ENCODE measurements around the gene CCKAR.

DNA sequence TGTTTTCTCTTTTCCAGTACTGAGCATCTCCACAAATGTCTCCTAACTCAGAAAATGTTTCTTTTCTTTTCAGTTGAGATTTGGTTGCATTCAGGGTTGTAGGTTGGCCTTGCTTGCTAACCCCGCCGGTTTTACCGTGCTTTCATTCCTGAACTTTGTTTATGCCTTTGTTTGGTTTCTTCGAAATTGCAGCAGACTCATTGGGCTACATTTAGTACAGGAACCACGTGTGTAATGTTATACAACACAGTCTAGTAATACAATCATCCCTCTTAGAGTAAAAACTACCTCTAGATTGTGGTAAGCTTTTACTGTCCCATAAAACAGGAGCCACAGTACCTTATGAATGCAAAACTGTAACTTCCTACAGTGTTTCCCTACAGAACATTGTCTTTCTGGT lies 57.9 kb downstream of the CCKAR start:
- TF ChIP-seq, protein P1, sequence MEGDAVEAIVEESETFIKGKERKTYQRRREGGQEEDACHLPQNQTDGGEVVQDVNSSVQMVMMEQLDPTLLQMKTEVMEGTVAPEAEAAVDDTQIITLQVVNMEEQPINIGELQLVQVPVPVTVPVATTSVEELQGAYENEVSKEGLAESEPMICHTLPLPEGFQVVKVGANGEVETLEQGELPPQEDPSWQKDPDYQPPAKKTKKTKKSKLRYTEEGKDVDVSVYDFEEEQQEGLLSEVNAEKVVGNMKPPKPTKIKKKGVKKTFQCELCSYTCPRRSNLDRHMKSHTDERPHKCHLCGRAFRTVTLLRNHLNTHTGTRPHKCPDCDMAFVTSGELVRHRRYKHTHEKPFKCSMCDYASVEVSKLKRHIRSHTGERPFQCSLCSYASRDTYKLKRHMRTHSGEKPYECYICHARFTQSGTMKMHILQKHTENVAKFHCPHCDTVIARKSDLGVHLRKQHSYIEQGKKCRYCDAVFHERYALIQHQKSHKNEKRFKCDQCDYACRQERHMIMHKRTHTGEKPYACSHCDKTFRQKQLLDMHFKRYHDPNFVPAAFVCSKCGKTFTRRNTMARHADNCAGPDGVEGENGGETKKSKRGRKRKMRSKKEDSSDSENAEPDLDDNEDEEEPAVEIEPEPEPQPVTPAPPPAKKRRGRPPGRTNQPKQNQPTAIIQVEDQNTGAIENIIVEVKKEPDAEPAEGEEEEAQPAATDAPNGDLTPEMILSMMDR (IDR thresholded peaks at IDR 0.05) = no peak
- TF ChIP-seq POLR2A (IDR thresholded peaks at IDR 0.05) = no peak

Measured in ovary (tissue), 3 donors.